22Rv1 (cell line): ENCODE data around the gene NDUFA13.
A peak's percentile ranks its signal among the peaks of the same experiment; 100 is the strongest.

Experiments
- H3K27ac ChIP-seq: fragments of 450-650 bp; 2 replicates; pipeline ENCODE4 v1.5.1; 2017
- ZFX ChIP-seq: fragments of 450-650 bp; IDR thresholded peaks from 2 replicates; pipeline ENCODE4 v1.6.1; 2017; ENCODE audit warnings: antibody characterized with exemption, borderline replicate concordance
- TF ChIP-seq, protein P1 (sequence below): fragments of 450-650 bp; IDR thresholded peaks from 2 replicates; pipeline ENCODE4 v1.5.1; 2017; ENCODE audit warnings: mild to moderate bottlenecking

The NDUFA13 gene

DNA sequence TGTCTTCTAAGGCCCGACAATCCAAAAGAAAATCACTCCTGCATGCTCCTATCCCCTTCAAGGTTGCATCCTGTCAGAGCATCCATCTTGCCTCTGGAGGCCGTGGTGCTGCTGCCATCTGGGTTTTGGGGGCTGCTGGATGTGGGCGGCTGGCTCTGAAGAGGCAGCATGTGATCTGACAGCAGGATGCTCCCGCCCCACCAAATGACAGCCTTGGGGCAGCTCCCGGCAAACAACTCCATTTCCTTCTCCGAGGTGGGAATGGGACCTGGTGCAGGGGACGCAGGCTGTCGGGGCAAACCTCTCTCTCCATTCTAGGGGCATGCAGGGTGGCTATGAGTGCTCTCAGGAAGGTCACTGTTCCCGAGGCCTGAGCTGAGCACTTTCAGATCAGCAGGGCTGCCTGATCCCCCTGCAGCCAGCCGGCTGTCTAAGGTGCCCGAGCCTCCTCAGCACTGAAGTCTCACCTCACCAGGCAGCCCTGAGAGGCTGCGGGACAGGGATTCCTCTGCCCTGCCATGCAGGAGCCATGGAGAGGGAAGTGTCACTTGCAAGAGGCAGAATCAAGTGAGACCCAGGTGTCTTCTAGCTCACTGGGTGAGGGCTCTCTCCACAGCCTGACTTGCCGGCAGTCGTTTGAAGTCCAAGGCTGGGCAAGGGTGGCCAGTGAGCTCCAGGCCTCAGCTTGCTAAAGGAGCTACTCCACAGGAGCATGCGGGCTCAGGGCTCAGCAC is 29.5 kb upstream of the NDUFA13 start:
- no peak for TF ChIP-seq ZFX
- TF ChIP-seq, protein P1, sequence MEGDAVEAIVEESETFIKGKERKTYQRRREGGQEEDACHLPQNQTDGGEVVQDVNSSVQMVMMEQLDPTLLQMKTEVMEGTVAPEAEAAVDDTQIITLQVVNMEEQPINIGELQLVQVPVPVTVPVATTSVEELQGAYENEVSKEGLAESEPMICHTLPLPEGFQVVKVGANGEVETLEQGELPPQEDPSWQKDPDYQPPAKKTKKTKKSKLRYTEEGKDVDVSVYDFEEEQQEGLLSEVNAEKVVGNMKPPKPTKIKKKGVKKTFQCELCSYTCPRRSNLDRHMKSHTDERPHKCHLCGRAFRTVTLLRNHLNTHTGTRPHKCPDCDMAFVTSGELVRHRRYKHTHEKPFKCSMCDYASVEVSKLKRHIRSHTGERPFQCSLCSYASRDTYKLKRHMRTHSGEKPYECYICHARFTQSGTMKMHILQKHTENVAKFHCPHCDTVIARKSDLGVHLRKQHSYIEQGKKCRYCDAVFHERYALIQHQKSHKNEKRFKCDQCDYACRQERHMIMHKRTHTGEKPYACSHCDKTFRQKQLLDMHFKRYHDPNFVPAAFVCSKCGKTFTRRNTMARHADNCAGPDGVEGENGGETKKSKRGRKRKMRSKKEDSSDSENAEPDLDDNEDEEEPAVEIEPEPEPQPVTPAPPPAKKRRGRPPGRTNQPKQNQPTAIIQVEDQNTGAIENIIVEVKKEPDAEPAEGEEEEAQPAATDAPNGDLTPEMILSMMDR: no peak
- peak overlapping the region; percentile 95; the same call in 1 of the 2 replicates for H3K27ac ChIP-seq

GRCh38 chr19:19487077-19487949 is 28.7 kb upstream of the NDUFA13 start:
- peak overlapping the region; percentile 95 for H3K27ac ChIP-seq
- TF ChIP-seq ZFX: no peak
- TF ChIP-seq, protein P1: no peak

- TF ChIP-seq ZFX: no peak
- TF ChIP-seq, protein P1: no peak
- H3K27ac ChIP-seq: peak overlapping the region; percentile 95
These were observed 27.8 kb upstream of the NDUFA13 start for GRCh38 chr19:19487950-19488874.

GRCh38 chr19:19488875-19489690 is 26.9 kb upstream of the NDUFA13 start:
- H3K27ac ChIP-seq: peak overlapping the region; percentile 95
- TF ChIP-seq ZFX: no peak
- TF ChIP-seq, protein P1: no peak

DNA sequence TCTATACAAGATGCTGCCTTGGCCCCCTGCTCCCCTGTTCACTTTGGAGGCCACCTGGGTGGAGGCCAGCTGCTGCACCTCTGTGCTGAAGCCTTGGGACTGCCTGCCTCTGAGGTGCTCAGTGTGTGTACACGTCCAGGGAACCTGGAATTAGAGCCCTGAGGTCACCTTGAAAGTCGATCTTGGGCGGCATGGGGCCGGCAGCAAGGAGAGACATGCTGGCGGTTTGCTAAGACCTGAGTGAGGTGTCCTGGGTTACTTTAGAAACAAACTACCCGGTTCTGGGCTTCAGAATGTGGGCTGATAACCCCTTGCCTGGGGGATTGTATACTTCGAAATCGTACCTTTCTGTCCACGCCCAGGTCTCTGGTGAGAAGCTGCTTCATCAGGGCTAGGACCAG is 26.2 kb upstream of the NDUFA13 start:
- no peak for TF ChIP-seq ZFX
- TF ChIP-seq, protein P1: no peak
- peak overlapping the region; percentile 95 for H3K27ac ChIP-seq

GRCh38 chr19:19490214-19490968 is 25.6 kb upstream of the NDUFA13 start:
- H3K27ac ChIP-seq: peak overlapping the region; percentile 95
- TF ChIP-seq ZFX: no peak
- TF ChIP-seq, protein P1: peak; percentile 85
